K562 (cell line): ENCODE results near the gene RFWD3. TPM values are rescaled to one million over a fixed set of nuclear protein-coding genes. Genes with fewer than 3 reads are reported as not detected.

ENCODE experiments used
- ATAC-seq: fragments of 200-7000 bp; cut with Tn5 transposase; 3 replicates; pipeline ENCODE4 v1.9.1; 2020; ENCODE audit warnings: moderate library complexity
- BruUV-seq: library from RNA; stranded (reverse); fragments of 400-500 nt; replicated peaks from 2 replicates; lab custom pipeline; 2021; lab: Mats Ljungman, UMichigan
- CTCF ChIA-PET: fragments of 300-600 bp; formaldehyde crosslinking; extraction: SDS; loops from one replicate; lab custom pipeline; 2021; ENCODE audit warnings: low intra/inter-chr PET ratio; lab: Yijun Ruan, JAX
- POLR2A ChIA-PET: fragments of 300-600, 350-650 bp; sonication (Branson Sonifier 250); formaldehyde crosslinking; extraction: SDS; loops from one replicate; lab custom pipeline; 2021; ENCODE audit warnings: antibody characterized with exemption, inconsistent platforms; lab: Yijun Ruan, JAX
- DNase-seq, 4 experiments: peaks; one replicate each; pipeline versions ENCODE4 v3.0.0 to v3.0.0-alpha.2; 2011 to 2018; ENCODE audit warnings: low spot score in 3 of 4, mixed read lengths in 3 of 4; ENCODE audit errors: extremely low read depth in 1 of 4
- FAIRE-seq: peaks from 2 replicates; lab custom pipeline; 2011; peaks lifted over from hg19 to GRCh38; lab: Jason Lieb, UNC
- H2AFZ ChIP-seq: 2 replicates; pipeline ENCODE4 v1.6.0; 2011; ENCODE audit warnings: low read depth, low read length, control low read depth, inconsistent platforms
- H3K27ac ChIP-seq: fragments of 200-600 bp; 3 replicates; pipeline ENCODE4 v1.8.0; 2011; ENCODE audit warnings: low read depth, mild to moderate bottlenecking, control low read depth, inconsistent platforms, low read length, moderate library complexity, mixed read lengths; ENCODE audit errors: extremely low read depth
- H3K27me3 ChIP-seq, 2 experiments: fragments of 300-600 bp in 1 of 2; 2 replicates in 1 of 2; 3 replicates in 1 of 2; pipeline versions ENCODE4 v1.6.0 to v1.8.0; 2011; ENCODE audit warnings: inconsistent platforms in 2 of 2, low read length in 2 of 2, mild to moderate bottlenecking in 1 of 2, mixed read lengths in 1 of 2, moderate library complexity in 1 of 2; ENCODE audit not compliant: control insufficient read depth in 2 of 2, insufficient read depth in 2 of 2
- H3K36me3 ChIP-seq: fragments of 300-600 bp; 3 replicates; pipeline ENCODE4 v1.8.0; 2011; ENCODE audit warnings: mild to moderate bottlenecking, low read length, inconsistent platforms; ENCODE audit not compliant: control insufficient read depth, insufficient read depth
- H3K4me1 ChIP-seq, 2 experiments: fragments of 200-600 bp in 1 of 2; replicated peaks in 1 of 2; 2 replicates in 1 of 2; 3 replicates in 1 of 2; pipeline versions ENCODE4 v1.5.1 to v1.8.0; 2011; ENCODE audit warnings: inconsistent platforms in 2 of 2, low read length in 2 of 2, mild to moderate bottlenecking in 1 of 2, mixed read lengths in 1 of 2, moderate library complexity in 1 of 2; ENCODE audit not compliant: control insufficient read depth in 2 of 2, insufficient read depth in 2 of 2
- H3K4me2 ChIP-seq: 2 replicates; pipeline ENCODE4 v1.6.1; 2011; ENCODE audit warnings: low read length, control low read depth, inconsistent platforms, mixed read lengths; ENCODE audit not compliant: insufficient read depth
- H3K4me3 ChIP-seq: fragments of 200-600 bp; sonication (generic), shearing (Covaris generic); 2 replicates; pipeline ENCODE4 v1.5.1; 2016; ENCODE audit warnings: control low read depth, inconsistent platforms
- H3K79me2 ChIP-seq: fragments of 200-600 bp; 3 replicates; pipeline ENCODE4 v1.8.0; 2011; ENCODE audit warnings: low read length, inconsistent platforms; ENCODE audit not compliant: control insufficient read depth, insufficient read depth
- H3K9ac ChIP-seq, 2 experiments: 2 replicates each; pipeline versions ENCODE4 v1.6.0 to v1.6.1; 2011; ENCODE audit warnings: low read depth in 2 of 2, low read length in 2 of 2, control low read depth in 1 of 2, inconsistent platforms in 1 of 2, mild to moderate bottlenecking in 1 of 2, mixed read lengths in 1 of 2; ENCODE audit not compliant: insufficient read depth in 1 of 2
- H3K9me1 ChIP-seq: one replicate; pipeline ENCODE4 v1.6.0; 2011; ENCODE audit warnings: inconsistent platforms, mild to moderate bottlenecking, low read length, moderate library complexity; ENCODE audit not compliant: control insufficient read depth, insufficient read depth
- H3K9me3 ChIP-seq: replicated peaks from 2 replicates; pipeline ENCODE4 v1.5.1; 2011; ENCODE audit warnings: low read depth, low read length, inconsistent platforms; ENCODE audit not compliant: control insufficient read depth, insufficient read depth
- H4K20me1 ChIP-seq: replicated peaks from 2 replicates; pipeline ENCODE4 v1.6.1; 2011; ENCODE audit warnings: low read length, inconsistent platforms, mixed read lengths; ENCODE audit not compliant: control insufficient read depth, insufficient read depth
- ADNP ChIP-seq: fragments of 200-800 bp; sonication (Bioruptor generic); IDR thresholded peaks from 2 replicates; pipeline ENCODE4 v1.6.1; 2016; ENCODE audit warnings: missing genetic modification characterization, missing compliant biosample characterization
- CBFA2T3 ChIP-seq: fragments of 450-650 bp; IDR thresholded peaks from 2 replicates; pipeline ENCODE4 v1.6.1; 2017
- DPF2 ChIP-seq: fragments of 450-650 bp; IDR thresholded peaks from 2 replicates; pipeline ENCODE4 v1.6.1; 2016
- HOMEZ ChIP-seq: fragments of 250-450 bp; sonication (Bioruptor Pico); IDR thresholded peaks from 2 replicates; pipeline ENCODE4 v1.4.0; 2020; ENCODE audit warnings: mild to moderate bottlenecking, moderate library complexity
- MTA3 ChIP-seq: fragments of 450-650 bp; formaldehyde crosslinking; IDR thresholded peaks from 2 replicates; pipeline ENCODE4 v1.6.1; 2017; ENCODE audit warnings: mild to moderate bottlenecking, borderline replicate concordance
- RUNX1 ChIP-seq: sonication (generic); IDR thresholded peaks from 2 replicates; pipeline ENCODE4 v1.6.1; 2016; ENCODE audit warnings: antibody characterized with exemption, low read depth
- SP1 ChIP-seq: sonication (generic); formaldehyde crosslinking; IDR thresholded peaks from 2 replicates; pipeline ENCODE4 v1.8.1; 2022; ENCODE audit warnings: mild to moderate bottlenecking, missing genetic modification reagents
- TAL1 ChIP-seq: fragments of 450-650 bp; IDR thresholded peaks from 2 replicates; pipeline ENCODE4 v1.6.1; 2016; ENCODE audit warnings: mild to moderate bottlenecking
- ZNF121 ChIP-seq: sonication (generic); formaldehyde crosslinking; conservative IDR thresholded peaks from 2 replicates; pipeline ENCODE4 v1.8.0; 2022; ENCODE audit warnings: missing genetic modification reagents
- ZNF316 ChIP-seq: fragments of 450-650 bp; IDR thresholded peaks from 2 replicates; pipeline ENCODE4 v1.6.1; 2016
- WGBS: fragments of 100-300 bp; shearing (Covaris generic); methylation state at CpG from one replicate; pipeline ENCODE4 v1.1.6; 2016; ENCODE audit warnings: low coverage, mixed read lengths; ENCODE audit not compliant: insufficient coverage; ENCODE audit errors: missing lambda C conversion rate; 5-methylcytosine and 5-hydroxymethylcytosine counted together
- in situ Hi-C: fragments of 300-500 bp; cut with MboI; formaldehyde crosslinking; loops from 4 replicates; pipeline ENCODE4 v1.15.0; 2018; ENCODE audit warnings: inconsistent platforms, mixed read lengths
- intact Hi-C: fragments of 100-400 bp; cut with micrococcal nuclease; formaldehyde crosslinking; loops from 2 replicates; pipeline ENCODE4 v1.14.2; 2022
- polyA plus RNA-seq, 8 experiments: library from polyadenylated mRNA; depleted of rRNA in 4 of 8; stranded (reverse) in 5 of 8; unstranded in 3 of 8; fragments of >200 nt; fragmentation: Nextera tagmentation in 2 of 8; fragmentation: Illumina TruSeq in 1 of 8; extraction: Ambion mirVana in 2 of 8; extraction: Trizol in 1 of 8; gene quantifications; 2 replicates each; pipeline versions ENCODE4 v1.2.1 to v1.2.3, GENCODE V29; 2011 to 2014; ENCODE audit warnings: inconsistent platforms in 1 of 8, missing spikeins in 1 of 8
- total RNA-seq, 7 experiments: library from RNA; depleted of rRNA in 6 of 7; stranded (reverse); fragments of >200 nt in 6 of 7; fragmentation: Illumina TruSeq in 2 of 7; extraction: Trizol in 2 of 7; gene quantifications; 2 replicates each; pipeline versions ENCODE4 v1.2.1 to v1.2.3, GENCODE V29; 2011 to 2021; ENCODE audit warnings: low replicate concordance in 1 of 7

Gene RFWD3
- total and polyA plus RNA-seq, 9 of the 15 experiments (the other 6 are each of a cell fraction or from before 2014, with no cell fraction given), result 20.8 to 121 (median 79.0) TPM

GRCh38 chr16:74586948-74587347, 79.7 kb downstream of the RFWD3 start (continued):
- TF ChIP-seq RUNX1, result no peak
- TF ChIP-seq, all 486 proteins: peak for 10

GRCh38 chr16:74585846-74586443, 80.7 kb downstream of the RFWD3 start:
- FAIRE-seq, result no peak
- CTCF ChIA-PET, result no interaction called here

More at GRCh38 chr16:74585846-74586443, 80.7 kb downstream of the RFWD3 start:
- Histone ChIP-seq H3K9me3 (no peaks in the 10 kb centered on the region), H3K79me2 (peaks cover 52% of the 10 kb centered on the region), H3K9me1 (no peaks in the 10 kb centered on the region), H3K36me3 (peaks cover 4% of the 10 kb centered on the region; the same call in 1 of the 3 replicates), H3K9ac (no peak overlapping the region), H3K4me1 (peaks cover 0 to 8% of the 10 kb centered on the region in 2 experiments; a peak in 3 of 5 replicates), H3K4me2 (no peak overlapping the region), H3K4me3 (no peak overlapping the region), H4K20me1 (peaks cover 10% of the 10 kb centered on the region; the same call in 1 of the 2 replicates), H3K27me3 (no peaks in the 10 kb centered on the region), H3K27ac (no peak overlapping the region), H2AFZ (no peak overlapping the region)
- DNase-seq (no peak), ATAC-seq (peak; percentile 39; the same call in 2 of the 3 replicates)
- WGBS, result 31% methylated on average over 5 of the region's 6 CpGs
- in situ Hi-C loops, result no loop called here
- POLR2A ChIA-PET, result interaction anchor here (0.7 kb wide), 2 partner anchors 9 to 14 kb away, joined by 3 read pairs; no protein-coding TSS in a partner anchor
- intact Hi-C loops, result no loop called here
- BruUV-seq, result no TSS peak
- TF ChIP-seq ADNP (tag) (peak; percentile 47; the same call in 1 of the 2 replicates), ZNF121 (CRISPR knock-in tag) (peak; percentile 77), ZNF316 (peak; percentile 59), TAL1 (peak; percentile 34), MTA3 (no peak), SP1 (CRISPR knock-in tag) (no peak), DPF2 (0 out of 2 replicates have a peak, but pooled peaks have one; percentile 23), HOMEZ (CRISPR knock-in tag) (no peak), CBFA2T3 (peak; percentile 47)
